ENCODE measurements around the gene DTX3.

DNA sequence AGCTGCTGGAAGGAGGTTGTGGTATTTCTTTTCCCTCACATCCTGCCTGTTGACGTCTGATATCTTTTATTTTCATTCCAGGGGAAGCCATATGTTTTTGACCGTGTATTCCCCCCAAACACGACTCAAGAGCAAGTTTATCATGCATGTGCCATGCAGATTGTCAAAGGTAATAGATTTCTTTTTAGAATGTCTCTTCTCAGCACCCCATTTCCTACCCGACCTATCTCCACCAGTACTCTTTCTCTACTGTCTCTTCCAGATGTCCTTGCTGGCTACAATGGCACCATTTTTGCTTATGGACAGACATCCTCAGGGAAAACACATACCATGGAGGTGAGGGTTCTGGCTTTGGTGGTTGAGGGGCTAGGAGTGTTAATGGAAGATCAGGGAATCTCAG lies 41.3 kb upstream of the DTX3 start:
- no peak for TF ChIP-seq ZC3H10 (CRISPR knock-in tag; IDR thresholded peaks at IDR 0.05)
- TF ChIP-seq, protein P1, sequence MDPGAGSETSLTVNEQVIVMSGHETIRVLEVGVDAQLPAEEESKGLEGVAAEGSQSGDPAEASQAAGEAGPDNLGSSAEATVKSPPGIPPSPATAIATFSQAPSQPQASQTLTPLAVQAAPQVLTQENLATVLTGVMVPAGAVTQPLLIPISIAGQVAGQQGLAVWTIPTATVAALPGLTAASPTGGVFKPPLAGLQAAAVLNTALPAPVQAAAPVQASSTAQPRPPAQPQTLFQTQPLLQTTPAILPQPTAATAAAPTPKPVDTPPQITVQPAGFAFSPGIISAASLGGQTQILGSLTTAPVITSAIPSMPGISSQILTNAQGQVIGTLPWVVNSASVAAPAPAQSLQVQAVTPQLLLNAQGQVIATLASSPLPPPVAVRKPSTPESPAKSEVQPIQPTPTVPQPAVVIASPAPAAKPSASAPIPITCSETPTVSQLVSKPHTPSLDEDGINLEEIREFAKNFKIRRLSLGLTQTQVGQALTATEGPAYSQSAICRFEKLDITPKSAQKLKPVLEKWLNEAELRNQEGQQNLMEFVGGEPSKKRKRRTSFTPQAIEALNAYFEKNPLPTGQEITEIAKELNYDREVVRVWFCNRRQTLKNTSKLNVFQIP (CRISPR knock-in tag; IDR thresholded peaks at IDR 0.05; ENCODE audit: borderline replicate concordance, low read depth): no peak
- no peak for TF ChIP-seq RARB (CRISPR knock-in tag; IDR thresholded peaks at IDR 0.05)
- TF ChIP-seq, protein P2, sequence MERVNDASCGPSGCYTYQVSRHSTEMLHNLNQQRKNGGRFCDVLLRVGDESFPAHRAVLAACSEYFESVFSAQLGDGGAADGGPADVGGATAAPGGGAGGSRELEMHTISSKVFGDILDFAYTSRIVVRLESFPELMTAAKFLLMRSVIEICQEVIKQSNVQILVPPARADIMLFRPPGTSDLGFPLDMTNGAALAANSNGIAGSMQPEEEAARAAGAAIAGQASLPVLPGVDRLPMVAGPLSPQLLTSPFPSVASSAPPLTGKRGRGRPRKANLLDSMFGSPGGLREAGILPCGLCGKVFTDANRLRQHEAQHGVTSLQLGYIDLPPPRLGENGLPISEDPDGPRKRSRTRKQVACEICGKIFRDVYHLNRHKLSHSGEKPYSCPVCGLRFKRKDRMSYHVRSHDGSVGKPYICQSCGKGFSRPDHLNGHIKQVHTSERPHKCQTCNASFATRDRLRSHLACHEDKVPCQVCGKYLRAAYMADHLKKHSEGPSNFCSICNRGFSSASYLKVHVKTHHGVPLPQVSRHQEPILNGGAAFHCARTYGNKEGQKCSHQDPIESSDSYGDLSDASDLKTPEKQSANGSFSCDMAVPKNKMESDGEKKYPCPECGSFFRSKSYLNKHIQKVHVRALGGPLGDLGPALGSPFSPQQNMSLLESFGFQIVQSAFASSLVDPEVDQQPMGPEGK (CRISPR knock-in tag; IDR thresholded peaks at IDR 0.05; ENCODE audit: borderline replicate concordance): no peak

Data from SK-N-SH treated with all-trans-retinoic acid at 6 μM for 48 hours (cell line).